Jurkat, Clone E6-1 (cell line): ENCODE results near the gene MSMP.

Experiments used
- DNase-seq: peaks from one replicate; pipeline ENCODE4 v3.0.0-alpha.2; 2011; ENCODE audit warnings: low read depth, low spot score
- H3K4me3 ChIP-seq: 2 replicates; pipeline ENCODE4 v1.5.1; 2011; ENCODE audit warnings: mild to moderate bottlenecking, low read length, control low read depth, moderate library complexity

The MSMP gene

GRCh38 chr9:35748858-35749514 is 5.1 kb downstream of the MSMP start, which contains the start of the genes GBA2 and RGP1:
Gene GBA2, minus strand, starts transcription at chr9:35749228. Its CDS starts 524 bp downstream, at chr9:35748704.
Gene RGP1, plus strand, starts transcription at chr9:35749287. Its CDS starts 469 bp downstream, at chr9:35749756.
- peak within 1 kb of the TSS; percentile 76 for H3K4me3 ChIP-seq
- no peak for DNase-seq

- DNase-seq, result no peak
- peak overlapping the region; percentile 76 for H3K4me3 ChIP-seq
Observed at GRCh38 chr9:35748242-35748857, 5.7 kb downstream of the MSMP start.

- H3K4me3 ChIP-seq, result no peak overlapping the region
- no peak for DNase-seq
Observed at GRCh38 chr9:35746583-35746982, 7.5 kb downstream of the MSMP start.

GRCh38 chr9:35745569-35745968 is 8.5 kb downstream of the MSMP start:
- no peak for DNase-seq
- no peak overlapping the region for H3K4me3 ChIP-seq

- no peak overlapping the region for H3K4me3 ChIP-seq
- no peak for DNase-seq
Observed at GRCh38 chr9:35743880-35744518, 10.1 kb downstream of the MSMP start.

- no peak overlapping the region for H3K4me3 ChIP-seq
- DNase-seq, result no peak
Observed at GRCh38 chr9:35743452-35743851, 10.6 kb downstream of the MSMP start.

GRCh38 chr9:35741740-35742139 is 12.3 kb downstream of the MSMP start:
- DNase-seq, result peak; percentile 86
- H3K4me3 ChIP-seq, result no peak overlapping the region

- no peak for DNase-seq
- no peak overlapping the region for H3K4me3 ChIP-seq
Observed at GRCh38 chr9:35740243-35740642, 13.8 kb downstream of the MSMP start.

GRCh38 chr9:35738924-35739323 is 15.2 kb downstream of the MSMP start:
- no peak for DNase-seq
- H3K4me3 ChIP-seq, result no peak overlapping the region

GRCh38 chr9:35738186-35738585 is 15.9 kb downstream of the MSMP start:
- no peak overlapping the region for H3K4me3 ChIP-seq
- DNase-seq, result no peak

GRCh38 chr9:35737143-35737542 is 16.9 kb downstream of the MSMP start:
- no peak for DNase-seq
- H3K4me3 ChIP-seq, result no peak overlapping the region

GRCh38 chr9:35736201-35736633 is 17.9 kb downstream of the MSMP start:
- peak; percentile 73 for DNase-seq
- no peak overlapping the region for H3K4me3 ChIP-seq

GRCh38 chr9:35734096-35734495 is 20.0 kb downstream of the MSMP start:
- no peak overlapping the region for H3K4me3 ChIP-seq
- DNase-seq, result no peak

GRCh38 chr9:35732800-35733541 is 21.1 kb downstream of the MSMP start:
- H3K4me3 ChIP-seq, result peak overlapping the region; percentile 66
- no peak for DNase-seq

- peak within 1 kb of the TSS; percentile 66 for H3K4me3 ChIP-seq
- peak; percentile 96 for DNase-seq
Observed at GRCh38 chr9:35732185-35732799, 21.8 kb downstream of the MSMP start, which contains the start of the genes CREB3 and TLN1. Gene CREB3, plus strand, starts transcription at chr9:35732666. Its CDS starts 107 bp downstream, at chr9:35732773. Gene TLN1, minus strand, starts transcription at chr9:35732195. Its CDS starts 6,501 bp downstream, at chr9:35725694.

- H3K4me3 ChIP-seq, result peak overlapping the region; percentile 66
- no peak for DNase-seq
Observed at GRCh38 chr9:35731415-35732184, 22.5 kb downstream of the MSMP start.

GRCh38 chr9:35730486-35730854 is 23.6 kb downstream of the MSMP start:
- DNase-seq, result no peak
- H3K4me3 ChIP-seq, result peak overlapping the region; percentile 66; the same call in 1 of the 2 replicates
